22Rv1 (cell line): Measurements from ENCODE around the gene PLAC8.
"Not testable (repeated sequence)": the region's sequence is repeated elsewhere in the genome, so short reads cannot be mapped to it uniquely, and the experiment has no call there.

Experiments
- H3K27ac ChIP-seq: fragments of 450-650 bp; 2 replicates; pipeline ENCODE4 v1.5.1; 2017
- CTCF ChIP-seq: fragments of 450-650 bp; IDR thresholded peaks from 2 replicates; pipeline ENCODE4 v1.5.1; 2017; ENCODE audit warnings: mild to moderate bottlenecking
- ZFX ChIP-seq: fragments of 450-650 bp; IDR thresholded peaks from 2 replicates; pipeline ENCODE4 v1.6.1; 2017; ENCODE audit warnings: antibody characterized with exemption, borderline replicate concordance

The PLAC8 gene

GRCh38 chr4:83054928-83055327 is 59.6 kb downstream of the PLAC8 start:
- peak; percentile 59 for TF ChIP-seq CTCF
- TF ChIP-seq ZFX: no peak
- no peak overlapping the region for H3K27ac ChIP-seq

GRCh38 chr4:83048781-83049180 is 65.7 kb downstream of the PLAC8 start:
- H3K27ac ChIP-seq: not testable (repeated sequence)

- no peak for TF ChIP-seq CTCF
- TF ChIP-seq ZFX: no peak
- H3K27ac ChIP-seq: no peak overlapping the region
These were observed 67.6 kb downstream of the PLAC8 start for GRCh38 chr4:83046693-83047473.

GRCh38 chr4:83043801-83044407 is 70.6 kb downstream of the PLAC8 start:
- TF ChIP-seq CTCF (no peak), ZFX (no peak)

GRCh38 chr4:83043157-83043556 is 71.4 kb downstream of the PLAC8 start:
- H3K27ac ChIP-seq: not testable (repeated sequence)

More at GRCh38 chr4:83043801-83044407, 70.6 kb downstream of the PLAC8 start:
- H3K27ac ChIP-seq: no peak overlapping the region

GRCh38 chr4:83040269-83040668 is 74.3 kb downstream of the PLAC8 start:
- no peak overlapping the region for H3K27ac ChIP-seq
- TF ChIP-seq CTCF: no peak
- TF ChIP-seq ZFX: no peak
